Panc1 (cell line): ENCODE data around the gene AOC2.

Experiments used
- POLR2AphosphoS5 ChIP-seq: IDR thresholded peaks from 2 replicates; pipeline ENCODE4 v1.6.1; 2012; ENCODE audit warnings: mild to moderate bottlenecking, low read depth, low read length, moderate library complexity
- TF ChIP-seq, protein P1 (sequence below): fragments of 450-650 bp; IDR thresholded peaks from 2 replicates; pipeline ENCODE4 v1.5.1; 2017; ENCODE audit warnings: mild to moderate bottlenecking
- TF ChIP-seq, protein P2 (sequence below), 2 experiments: IDR thresholded peaks; 2 replicates each; pipeline ENCODE4 v1.6.1; 2011 to 2012; ENCODE audit warnings: low read depth in 2 of 2, control low read depth in 1 of 2, low read length in 1 of 2, mild to moderate bottlenecking in 1 of 2, moderate library complexity in 1 of 2; ENCODE audit not compliant: insufficient read depth in 1 of 2

GRCh38 chr17:42865638-42866094, 21.3 kb downstream of the AOC2 start:
- TF ChIP-seq, protein P1, sequence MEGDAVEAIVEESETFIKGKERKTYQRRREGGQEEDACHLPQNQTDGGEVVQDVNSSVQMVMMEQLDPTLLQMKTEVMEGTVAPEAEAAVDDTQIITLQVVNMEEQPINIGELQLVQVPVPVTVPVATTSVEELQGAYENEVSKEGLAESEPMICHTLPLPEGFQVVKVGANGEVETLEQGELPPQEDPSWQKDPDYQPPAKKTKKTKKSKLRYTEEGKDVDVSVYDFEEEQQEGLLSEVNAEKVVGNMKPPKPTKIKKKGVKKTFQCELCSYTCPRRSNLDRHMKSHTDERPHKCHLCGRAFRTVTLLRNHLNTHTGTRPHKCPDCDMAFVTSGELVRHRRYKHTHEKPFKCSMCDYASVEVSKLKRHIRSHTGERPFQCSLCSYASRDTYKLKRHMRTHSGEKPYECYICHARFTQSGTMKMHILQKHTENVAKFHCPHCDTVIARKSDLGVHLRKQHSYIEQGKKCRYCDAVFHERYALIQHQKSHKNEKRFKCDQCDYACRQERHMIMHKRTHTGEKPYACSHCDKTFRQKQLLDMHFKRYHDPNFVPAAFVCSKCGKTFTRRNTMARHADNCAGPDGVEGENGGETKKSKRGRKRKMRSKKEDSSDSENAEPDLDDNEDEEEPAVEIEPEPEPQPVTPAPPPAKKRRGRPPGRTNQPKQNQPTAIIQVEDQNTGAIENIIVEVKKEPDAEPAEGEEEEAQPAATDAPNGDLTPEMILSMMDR = no peak
- no peak for TF ChIP-seq POLR2AphosphoS5
- TF ChIP-seq, protein P2, sequence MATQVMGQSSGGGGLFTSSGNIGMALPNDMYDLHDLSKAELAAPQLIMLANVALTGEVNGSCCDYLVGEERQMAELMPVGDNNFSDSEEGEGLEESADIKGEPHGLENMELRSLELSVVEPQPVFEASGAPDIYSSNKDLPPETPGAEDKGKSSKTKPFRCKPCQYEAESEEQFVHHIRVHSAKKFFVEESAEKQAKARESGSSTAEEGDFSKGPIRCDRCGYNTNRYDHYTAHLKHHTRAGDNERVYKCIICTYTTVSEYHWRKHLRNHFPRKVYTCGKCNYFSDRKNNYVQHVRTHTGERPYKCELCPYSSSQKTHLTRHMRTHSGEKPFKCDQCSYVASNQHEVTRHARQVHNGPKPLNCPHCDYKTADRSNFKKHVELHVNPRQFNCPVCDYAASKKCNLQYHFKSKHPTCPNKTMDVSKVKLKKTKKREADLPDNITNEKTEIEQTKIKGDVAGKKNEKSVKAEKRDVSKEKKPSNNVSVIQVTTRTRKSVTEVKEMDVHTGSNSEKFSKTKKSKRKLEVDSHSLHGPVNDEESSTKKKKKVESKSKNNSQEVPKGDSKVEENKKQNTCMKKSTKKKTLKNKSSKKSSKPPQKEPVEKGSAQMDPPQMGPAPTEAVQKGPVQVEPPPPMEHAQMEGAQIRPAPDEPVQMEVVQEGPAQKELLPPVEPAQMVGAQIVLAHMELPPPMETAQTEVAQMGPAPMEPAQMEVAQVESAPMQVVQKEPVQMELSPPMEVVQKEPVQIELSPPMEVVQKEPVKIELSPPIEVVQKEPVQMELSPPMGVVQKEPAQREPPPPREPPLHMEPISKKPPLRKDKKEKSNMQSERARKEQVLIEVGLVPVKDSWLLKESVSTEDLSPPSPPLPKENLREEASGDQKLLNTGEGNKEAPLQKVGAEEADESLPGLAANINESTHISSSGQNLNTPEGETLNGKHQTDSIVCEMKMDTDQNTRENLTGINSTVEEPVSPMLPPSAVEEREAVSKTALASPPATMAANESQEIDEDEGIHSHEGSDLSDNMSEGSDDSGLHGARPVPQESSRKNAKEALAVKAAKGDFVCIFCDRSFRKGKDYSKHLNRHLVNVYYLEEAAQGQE (IDR thresholded peaks at IDR 0.05; ENCODE audit: insufficient read depth in 1 of 2, low read depth in 2 of 2, low read length in 1 of 2) = no peak
